ENCODE results near the gene FOXA2.

DNA sequence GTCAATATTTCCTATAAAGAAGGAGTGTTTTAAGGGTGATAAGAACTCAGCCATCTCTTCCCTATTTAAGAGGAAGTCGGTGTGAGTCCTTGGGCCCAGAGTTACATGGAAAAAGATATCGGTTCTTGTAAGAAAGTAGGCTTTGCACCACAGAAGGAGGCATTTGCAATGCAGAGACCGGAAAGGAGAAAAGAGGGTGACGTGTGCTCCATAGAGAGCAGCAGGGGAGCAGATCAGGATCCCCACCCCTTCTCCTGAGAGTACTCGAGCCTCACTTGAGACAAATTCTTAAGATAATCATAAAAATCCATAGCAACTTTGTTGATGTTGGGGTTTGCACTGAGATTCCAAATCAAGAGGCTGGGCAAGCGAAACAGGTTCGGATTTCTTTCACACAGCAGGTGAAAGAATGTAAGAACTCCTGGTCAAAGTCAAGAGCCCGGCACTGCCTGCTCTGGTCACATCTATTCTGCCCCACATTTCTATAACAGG, 27.8 kb downstream of the FOXA2 start:
- TF ChIP-seq GATA3 (IDR thresholded peaks at IDR 0.05; ENCODE audit: low read depth, low read length) (no peak), GATA2 (IDR thresholded peaks at IDR 0.05; ENCODE audit: low read depth, low read length) (no peak)

All from SH-SY5Y (cell line).